ENCODE data around the gene GNAL.

Gene GNAL

GRCh38 chr18:11808001-11808855, 119.2 kb downstream of the GNAL start:
- peak; percentile 29 for DNase-seq (ENCODE audit: low read depth, low spot score)

- no peak for DNase-seq (ENCODE audit: low read depth, low spot score)
These were observed 120.8 kb downstream of the GNAL start for GRCh38 chr18:11809895-11810294.

- no peak for DNase-seq (ENCODE audit: low read depth, low spot score)
These were observed 121.3 kb downstream of the GNAL start for GRCh38 chr18:11810379-11810778.

GRCh38 chr18:11811009-11811408, 121.9 kb downstream of the GNAL start:
- DNase-seq (ENCODE audit: low read depth, low spot score): no peak

- DNase-seq (ENCODE audit: low read depth, low spot score): no peak
These were observed 128.2 kb downstream of the GNAL start for GRCh38 chr18:11817229-11817628.

GRCh38 chr18:11818486-11819203, 129.6 kb downstream of the GNAL start:
- DNase-seq (ENCODE audit: low read depth, low spot score): no peak

- DNase-seq (ENCODE audit: low read depth, low spot score): no peak
These were observed 130.9 kb downstream of the GNAL start for GRCh38 chr18:11819938-11820337.

- no peak for DNase-seq (ENCODE audit: low read depth, low spot score)
These were observed 131.6 kb downstream of the GNAL start for GRCh38 chr18:11820697-11821096.

- DNase-seq (ENCODE audit: low read depth, low spot score): no peak
These were observed 132.1 kb downstream of the GNAL start for GRCh38 chr18:11821208-11821607.

- DNase-seq (ENCODE audit: low read depth, low spot score): no peak
These were observed 132.7 kb downstream of the GNAL start for GRCh38 chr18:11821643-11822237.

- DNase-seq (ENCODE audit: low read depth, low spot score): peak; percentile 6
These were observed 134.5 kb downstream of the GNAL start for GRCh38 chr18:11823545-11823944.

- DNase-seq (ENCODE audit: low read depth, low spot score): no peak
These were observed 137.8 kb downstream of the GNAL start for GRCh38 chr18:11826836-11827235.

- no peak for DNase-seq (ENCODE audit: low read depth, low spot score)
These were observed 139.8 kb downstream of the GNAL start for GRCh38 chr18:11828786-11829432.

GRCh38 chr18:11830585-11830984, 141.5 kb downstream of the GNAL start:
- DNase-seq (ENCODE audit: low read depth, low spot score): no peak

- DNase-seq (ENCODE audit: low read depth, low spot score): no peak
These were observed 142.9 kb downstream of the GNAL start for GRCh38 chr18:11831921-11832320.

GRCh38 chr18:11834772-11835171, 145.7 kb downstream of the GNAL start:
- DNase-seq (ENCODE audit: low read depth, low spot score): no peak

- DNase-seq (ENCODE audit: low read depth, low spot score): no peak
These were observed 150.5 kb downstream of the GNAL start for GRCh38 chr18:11839556-11839955.

GRCh38 chr18:11840493-11840892, 151.4 kb downstream of the GNAL start:
- DNase-seq (ENCODE audit: low read depth, low spot score): no peak

- DNase-seq (ENCODE audit: low read depth, low spot score): no peak
These were observed 153.5 kb downstream of the GNAL start for GRCh38 chr18:11842562-11842961.

GRCh38 chr18:11844436-11844835, 155.4 kb downstream of the GNAL start:
- no peak for DNase-seq (ENCODE audit: low read depth, low spot score)

GRCh38 chr18:11845654-11846053, 156.6 kb downstream of the GNAL start:
- DNase-seq (ENCODE audit: low read depth, low spot score): no peak

GRCh38 chr18:11847811-11848210, 158.7 kb downstream of the GNAL start:
- no peak for DNase-seq (ENCODE audit: low read depth, low spot score)

All from astrocyte of the hippocampus (primary cell).